Measurements from ENCODE around the gene UBE2B. TPM values are rescaled to one million over a fixed set of nuclear protein-coding genes. Genes with fewer than 3 reads are reported as not detected.

UBE2B gene
- polyA plus RNA-seq, 4 donors = 63.1 to 143 (median 99.6) TPM

DNA sequence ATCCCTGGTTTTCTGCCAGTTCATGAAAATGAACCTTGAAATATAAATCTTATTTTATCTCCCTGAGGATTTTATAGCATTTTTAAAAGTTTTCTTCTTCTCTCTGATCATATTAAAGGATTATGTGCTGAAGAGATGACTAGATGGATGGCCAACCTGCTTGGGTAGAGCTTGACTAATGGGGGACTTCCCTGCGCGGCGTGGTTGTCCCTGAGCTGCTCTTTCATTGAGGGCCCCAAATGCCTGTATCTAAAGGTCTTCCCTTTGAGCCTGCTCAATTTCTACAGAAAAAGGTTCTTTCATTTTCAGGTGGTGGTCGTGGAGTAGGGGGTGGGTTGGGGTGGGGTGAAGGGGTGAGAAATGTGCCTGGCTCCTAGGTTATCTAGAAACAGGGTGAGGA is 60.8 kb downstream of the UBE2B start:
- no peaks in the 10 kb centered on the region for H3K36me3 ChIP-seq (ENCODE audit: control insufficient read depth in 3 of 3, insufficient read depth in 2 of 3, low read depth in 1 of 3, low read length in 3 of 3)
- no peaks in the 10 kb centered on the region for H3K9me3 ChIP-seq (ENCODE audit: control insufficient read depth in 2 of 2, insufficient read depth in 1 of 2, low read depth in 1 of 2, low read length in 1 of 2)
- WGBS, 3 donors = 71 to 79% (median 73%) methylated on average over 4 of the region's 4 CpGs
- no peak for FAIRE-seq
- H3K27ac ChIP-seq (ENCODE audit: low read depth in 1 of 3, low read length in 2 of 3) = no peak overlapping the region
- no peaks in the 10 kb centered on the region for H3K27me3 ChIP-seq (ENCODE audit: control insufficient read depth in 3 of 3, insufficient read depth in 3 of 3, low read length in 3 of 3)
- peaks cover 0 to 22% (median 7%) of the 10 kb centered on the region in 3 donors for H3K4me1 ChIP-seq (ENCODE audit: control insufficient read depth in 3 of 3, insufficient read depth in 2 of 3, low read depth in 1 of 3, low read length in 2 of 3)
- no peak overlapping the region for H3K4me3 ChIP-seq (ENCODE audit: low read depth in 1 of 3, low read length in 3 of 3)
- no peak for DNase-seq

DNA sequence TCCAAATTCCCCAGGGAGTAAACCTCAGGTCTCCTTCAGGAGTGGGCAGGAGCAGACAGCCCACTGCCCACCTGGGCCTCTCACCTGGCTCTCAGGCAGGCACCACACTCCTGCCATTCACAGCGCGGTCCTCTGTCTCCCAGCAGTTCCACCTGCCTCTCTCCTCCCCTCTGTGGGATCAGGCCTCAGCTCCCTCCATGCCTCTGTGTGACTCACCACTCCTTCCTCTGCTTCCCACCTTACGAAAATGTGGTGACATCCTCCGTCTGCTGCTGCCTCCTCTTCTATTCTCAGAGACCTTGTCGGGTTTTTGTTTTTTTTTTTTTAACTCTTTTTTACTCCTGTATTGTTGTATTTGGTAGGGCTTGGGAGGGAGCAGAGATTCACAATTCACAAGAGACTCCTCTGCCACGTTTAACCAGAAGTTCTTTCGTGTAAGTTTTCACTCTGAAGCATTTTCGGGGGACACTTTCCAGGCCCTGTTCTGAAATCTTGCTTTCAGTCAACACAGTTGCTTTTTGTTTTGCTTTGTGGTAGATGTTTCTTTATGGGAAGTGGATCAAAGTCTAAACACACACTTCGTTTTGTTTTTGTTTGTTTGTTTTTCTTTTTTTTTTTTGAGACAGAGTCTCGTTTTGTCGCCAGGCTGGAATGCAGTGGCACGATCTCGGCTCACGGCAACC is 61.4 kb downstream of the UBE2B start:
- Histone ChIP-seq H3K4me3 (ENCODE audit: low read depth in 1 of 3, low read length in 3 of 3) (no peak overlapping the region), H3K9me3 (ENCODE audit: control insufficient read depth in 2 of 2, insufficient read depth in 1 of 2, low read depth in 1 of 2, low read length in 1 of 2) (no peaks in the 10 kb centered on the region), H3K36me3 (ENCODE audit: control insufficient read depth in 3 of 3, insufficient read depth in 2 of 3, low read depth in 1 of 3, low read length in 3 of 3) (no peaks in the 10 kb centered on the region), H3K27ac (ENCODE audit: low read depth in 1 of 3, low read length in 2 of 3) (peak overlapping the region in 1 of 3 donors; percentile 30), H3K27me3 (ENCODE audit: control insufficient read depth in 3 of 3, insufficient read depth in 3 of 3, low read length in 3 of 3) (no peaks in the 10 kb centered on the region), H3K4me1 (ENCODE audit: control insufficient read depth in 3 of 3, insufficient read depth in 2 of 3, low read depth in 1 of 3, low read length in 2 of 3) (peaks cover 0 to 29% (median 10%) of the 10 kb centered on the region in 3 donors)
- FAIRE-seq = no peak
- 22 to 49% (median 36%) methylated on average over 14 of the region's 14 CpGs for WGBS, 3 donors
- DNase-seq = no peak

DNA sequence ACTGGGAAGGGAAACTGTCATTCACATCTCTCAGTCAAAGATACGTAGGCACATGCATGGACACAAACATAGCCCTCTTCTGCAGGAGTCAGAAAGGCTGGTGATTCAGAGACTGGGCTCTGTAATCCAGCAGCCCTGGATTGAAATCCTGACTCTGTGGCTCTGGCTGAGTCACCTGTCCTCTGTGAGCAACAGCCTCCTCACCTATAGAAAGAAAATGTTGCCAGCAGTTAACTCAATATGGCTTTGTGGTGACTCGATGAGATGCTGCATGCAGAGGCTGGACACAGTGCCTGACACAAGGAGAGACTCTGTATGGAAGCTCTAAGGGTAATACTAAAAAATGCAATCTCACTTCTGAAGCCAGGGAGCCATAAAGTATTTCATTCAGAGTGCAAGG is 64.2 kb downstream of the UBE2B start:
- H3K27ac ChIP-seq (ENCODE audit: low read depth in 1 of 3, low read length in 2 of 3) = peak overlapping the region; percentile 17 to 96 (median 36)

DNA sequence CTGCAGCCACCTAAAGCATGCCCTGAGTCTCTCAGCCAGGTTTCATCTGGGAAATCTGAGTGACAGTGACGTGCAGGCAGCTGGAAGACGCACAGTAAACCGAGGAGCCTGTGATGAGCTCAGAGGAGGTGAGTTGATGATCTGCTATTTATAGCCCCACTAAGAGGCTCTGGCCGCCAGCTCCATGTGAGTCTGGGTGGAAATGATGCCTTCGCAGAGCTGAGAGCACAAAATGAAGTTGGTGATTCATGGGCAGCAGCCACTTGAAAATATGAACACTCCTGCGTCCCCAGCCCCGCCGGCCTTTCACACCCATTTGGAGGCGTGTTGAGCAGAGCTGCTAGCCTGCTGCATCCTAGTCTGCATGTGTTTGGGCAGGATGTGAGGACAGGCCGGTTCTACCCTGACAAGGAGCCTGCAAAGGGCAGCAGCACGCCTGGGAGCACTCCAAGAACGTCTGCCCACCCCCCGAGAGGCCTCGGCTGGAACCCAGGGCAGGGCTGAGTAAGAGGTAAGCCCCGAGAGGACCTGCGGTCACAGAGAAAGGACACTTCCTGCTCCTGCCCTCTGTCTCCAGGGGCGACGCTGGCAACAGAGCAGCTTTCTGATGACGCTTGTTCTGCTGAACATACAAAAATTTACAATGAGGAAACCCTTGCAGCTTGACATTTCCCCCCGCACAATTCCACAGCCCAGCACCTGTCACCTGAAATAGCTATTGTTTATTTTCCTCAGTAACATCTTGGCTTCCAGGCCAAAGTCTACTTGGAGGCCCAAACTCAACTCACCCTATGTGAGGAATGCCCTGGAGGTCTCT is 65.4 kb downstream of the UBE2B start:
- 4 to 19% (median 11%) methylated on average over 20 of the region's 20 CpGs for WGBS, 3 donors
- peak overlapping the region; percentile 57 to 96 (median 94) for H3K27ac ChIP-seq (ENCODE audit: low read depth in 1 of 3, low read length in 2 of 3)
- peak; percentile 85 to 94 for DNase-seq
- H3K9me3 ChIP-seq (ENCODE audit: control insufficient read depth in 2 of 2, insufficient read depth in 1 of 2, low read depth in 1 of 2, low read length in 1 of 2) = no peaks in the 10 kb centered on the region
- no peaks in the 10 kb centered on the region for H3K36me3 ChIP-seq (ENCODE audit: control insufficient read depth in 3 of 3, insufficient read depth in 2 of 3, low read depth in 1 of 3, low read length in 3 of 3)
- no peak for FAIRE-seq
- H3K4me3 ChIP-seq (ENCODE audit: low read depth in 1 of 3, low read length in 3 of 3) = no peak overlapping the region
- no peaks in the 10 kb centered on the region for H3K27me3 ChIP-seq (ENCODE audit: control insufficient read depth in 3 of 3, insufficient read depth in 3 of 3, low read length in 3 of 3)
- H3K4me1 ChIP-seq (ENCODE audit: control insufficient read depth in 3 of 3, insufficient read depth in 2 of 3, low read depth in 1 of 3, low read length in 2 of 3) = peaks cover 9 to 56% (median 15%) of the 10 kb centered on the region in 3 donors

More for the DNA sequence above, 64.2 kb downstream of the UBE2B start:
- DNase-seq = peak; percentile 63 to 71
- no peaks in the 10 kb centered on the region for H3K36me3 ChIP-seq (ENCODE audit: control insufficient read depth in 3 of 3, insufficient read depth in 2 of 3, low read depth in 1 of 3, low read length in 3 of 3)
- H3K27me3 ChIP-seq (ENCODE audit: control insufficient read depth in 3 of 3, insufficient read depth in 3 of 3, low read length in 3 of 3) = no peaks in the 10 kb centered on the region
- 16 to 51% (median 51%) methylated on average over 2 of the region's 2 CpGs for WGBS, 3 donors
- no peak for FAIRE-seq
- H3K4me3 ChIP-seq (ENCODE audit: low read depth in 1 of 3, low read length in 3 of 3) = no peak overlapping the region
- H3K4me1 ChIP-seq (ENCODE audit: control insufficient read depth in 3 of 3, insufficient read depth in 2 of 3, low read depth in 1 of 3, low read length in 2 of 3) = peaks cover 9 to 48% (median 15%) of the 10 kb centered on the region in 3 donors
- H3K9me3 ChIP-seq (ENCODE audit: control insufficient read depth in 2 of 2, insufficient read depth in 1 of 2, low read depth in 1 of 2, low read length in 1 of 2) = no peaks in the 10 kb centered on the region

DNA sequence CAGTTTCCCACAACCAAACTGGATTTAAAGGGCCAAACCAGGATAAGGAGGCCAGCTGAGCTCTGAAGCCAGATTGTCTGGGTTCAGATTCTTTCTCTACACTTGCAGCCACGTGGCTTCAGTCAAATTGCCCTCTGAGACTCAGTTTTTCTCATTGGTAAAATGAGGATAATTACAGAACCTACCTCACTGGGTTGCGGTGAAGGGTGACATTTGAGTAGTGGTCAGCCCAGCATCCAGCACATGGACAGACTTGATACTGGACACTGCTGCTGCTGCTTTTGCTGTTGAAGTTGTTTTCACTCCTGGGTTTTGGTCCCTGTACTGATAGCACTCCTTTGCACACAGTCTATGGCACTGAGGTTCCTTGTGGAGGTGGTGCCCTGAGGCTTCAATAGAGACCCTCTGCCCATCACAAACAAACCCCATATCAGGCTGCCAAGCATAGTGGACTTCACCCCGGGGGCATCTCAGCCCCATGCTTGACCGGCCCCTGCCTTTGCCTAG is 66.0 kb downstream of the UBE2B start:
- Histone ChIP-seq H3K27ac (ENCODE audit: low read depth in 1 of 3, low read length in 2 of 3) (peak overlapping the region; percentile 47 to 96 (median 94)), H3K27me3 (ENCODE audit: control insufficient read depth in 3 of 3, insufficient read depth in 3 of 3, low read length in 3 of 3) (no peaks in the 10 kb centered on the region), H3K9me3 (ENCODE audit: control insufficient read depth in 2 of 2, insufficient read depth in 1 of 2, low read depth in 1 of 2, low read length in 1 of 2) (no peaks in the 10 kb centered on the region), H3K36me3 (ENCODE audit: control insufficient read depth in 3 of 3, insufficient read depth in 2 of 3, low read depth in 1 of 3, low read length in 3 of 3) (no peaks in the 10 kb centered on the region), H3K4me3 (ENCODE audit: low read depth in 1 of 3, low read length in 3 of 3) (no peak overlapping the region), H3K4me1 (ENCODE audit: control insufficient read depth in 3 of 3, insufficient read depth in 2 of 3, low read depth in 1 of 3, low read length in 2 of 3) (peaks cover 9 to 56% (median 15%) of the 10 kb centered on the region in 3 donors)
- 58 to 76% (median 60%) methylated on average over 4 of the region's 4 CpGs for WGBS, 3 donors
- FAIRE-seq (no peak), DNase-seq (no peak)

DNA sequence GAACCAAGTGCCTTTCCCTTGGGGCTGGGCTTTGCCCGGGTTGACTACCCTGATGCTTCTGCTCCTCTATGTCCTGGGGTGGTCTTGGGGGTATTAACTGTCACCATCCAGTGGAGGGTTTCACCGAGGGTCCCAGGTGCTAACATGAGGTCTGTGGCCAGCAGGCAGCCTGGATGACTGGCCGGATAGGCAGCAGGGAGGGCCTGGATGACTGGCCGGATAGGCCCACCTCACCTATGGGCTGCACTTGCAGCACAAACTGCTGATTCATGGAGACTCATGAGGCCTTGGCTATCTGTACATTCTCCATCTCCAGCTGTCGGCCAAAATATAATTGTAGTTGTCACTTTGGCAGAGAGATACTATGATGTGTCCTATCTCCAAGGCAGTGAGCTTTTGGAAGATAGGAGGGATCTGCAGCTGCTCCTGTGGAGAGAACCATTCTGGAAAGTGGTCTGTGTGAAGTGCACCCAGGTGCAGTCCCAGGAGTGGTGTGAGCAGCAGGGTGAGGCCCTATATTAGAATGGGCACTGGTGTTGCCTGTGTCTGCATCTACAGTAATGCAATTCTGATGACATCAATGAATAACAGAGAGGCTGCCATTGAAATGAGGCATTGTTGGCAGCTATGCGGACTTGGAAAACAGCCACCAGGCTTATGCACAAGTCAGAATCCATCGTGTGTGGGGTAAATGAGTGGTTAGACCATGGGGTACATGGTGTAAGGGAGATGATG is 66.6 kb downstream of the UBE2B start:
- Histone ChIP-seq H3K4me1 (ENCODE audit: control insufficient read depth in 3 of 3, insufficient read depth in 2 of 3, low read depth in 1 of 3, low read length in 2 of 3) (peaks cover 9 to 56% (median 15%) of the 10 kb centered on the region in 3 donors), H3K36me3 (ENCODE audit: control insufficient read depth in 3 of 3, insufficient read depth in 2 of 3, low read depth in 1 of 3, low read length in 3 of 3) (no peaks in the 10 kb centered on the region), H3K27me3 (ENCODE audit: control insufficient read depth in 3 of 3, insufficient read depth in 3 of 3, low read length in 3 of 3) (no peaks in the 10 kb centered on the region), H3K4me3 (ENCODE audit: low read depth in 1 of 3, low read length in 3 of 3) (no peak overlapping the region), H3K27ac (ENCODE audit: low read depth in 1 of 3, low read length in 2 of 3) (peak overlapping the region; percentile 47 to 96 (median 94)), H3K9me3 (ENCODE audit: control insufficient read depth in 2 of 2, insufficient read depth in 1 of 2, low read depth in 1 of 2, low read length in 1 of 2) (no peaks in the 10 kb centered on the region)
- no peak for DNase-seq
- FAIRE-seq = no peak
- WGBS, 3 donors = 52 to 72% (median 69%) methylated on average over 7 of the region's 7 CpGs

DNA sequence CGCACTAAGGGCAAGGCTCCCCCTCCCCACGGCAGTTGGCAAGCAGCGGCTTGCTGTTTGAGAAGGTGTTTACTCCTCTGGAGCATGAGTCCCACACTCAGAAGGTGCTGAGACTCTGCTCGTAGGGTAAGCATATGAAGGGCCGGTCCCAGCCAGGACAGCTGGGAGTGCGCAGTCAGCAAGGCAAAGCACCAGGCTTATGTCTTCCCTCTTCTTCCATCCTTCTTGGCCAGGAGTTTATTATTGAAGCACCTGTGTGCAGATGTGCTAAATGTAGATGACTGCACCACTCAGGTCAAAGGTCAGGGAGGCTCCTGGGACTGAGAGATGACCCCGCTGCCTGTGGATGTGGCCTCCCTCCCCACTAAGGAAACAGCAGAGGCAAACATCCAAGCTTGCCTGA is 67.4 kb downstream of the UBE2B start:
- WGBS, 3 donors = 73 to 74% (median 73%) methylated on average over 7 of the region's 7 CpGs
- peak overlapping the region in 2 of 3 donors; percentile 13 to 83 for H3K27ac ChIP-seq (ENCODE audit: low read depth in 1 of 3, low read length in 2 of 3)

DNA sequence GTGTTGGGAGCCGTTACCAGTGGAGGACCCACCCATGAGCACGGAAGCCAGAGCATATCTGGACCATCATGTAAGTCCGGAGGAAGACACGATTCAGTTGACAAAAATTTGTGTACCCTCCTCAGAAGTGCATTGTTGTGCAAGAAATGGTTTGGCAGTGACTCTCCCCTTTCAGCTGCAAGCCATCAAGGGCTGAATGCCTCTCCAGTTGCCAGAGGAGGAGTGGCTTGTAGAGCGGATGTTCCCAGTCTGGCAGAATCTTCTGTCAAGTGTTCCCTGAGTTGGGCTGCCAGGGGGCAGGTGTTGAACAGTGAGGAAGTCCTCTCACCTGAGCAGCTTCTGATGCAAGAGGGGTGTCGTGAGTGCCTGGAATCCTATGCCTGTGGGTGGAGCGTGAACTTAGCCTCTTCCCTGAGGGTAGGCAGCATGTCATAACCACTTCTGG is 67.9 kb downstream of the UBE2B start:
- Histone ChIP-seq H3K36me3 (ENCODE audit: control insufficient read depth in 3 of 3, insufficient read depth in 2 of 3, low read depth in 1 of 3, low read length in 3 of 3) (no peaks in the 10 kb centered on the region), H3K27ac (ENCODE audit: low read depth in 1 of 3, low read length in 2 of 3) (peak overlapping the region in 2 of 3 donors; percentile 13 to 83), H3K4me3 (ENCODE audit: low read depth in 1 of 3, low read length in 3 of 3) (no peak overlapping the region), H3K27me3 (ENCODE audit: control insufficient read depth in 3 of 3, insufficient read depth in 3 of 3, low read length in 3 of 3) (no peaks in the 10 kb centered on the region), H3K9me3 (ENCODE audit: control insufficient read depth in 2 of 2, insufficient read depth in 1 of 2, low read depth in 1 of 2, low read length in 1 of 2) (no peaks in the 10 kb centered on the region), H3K4me1 (ENCODE audit: control insufficient read depth in 3 of 3, insufficient read depth in 2 of 3, low read depth in 1 of 3, low read length in 2 of 3) (peaks cover 9 to 62% (median 15%) of the 10 kb centered on the region in 3 donors)
- 13 to 31% (median 30%) methylated on average over 7 of the region's 7 CpGs for WGBS, 3 donors
- FAIRE-seq (no peak), DNase-seq (peak; percentile 67 to 75)

More for the DNA sequence above, 67.4 kb downstream of the UBE2B start:
- no peak for FAIRE-seq
- H3K4me1 ChIP-seq (ENCODE audit: control insufficient read depth in 3 of 3, insufficient read depth in 2 of 3, low read depth in 1 of 3, low read length in 2 of 3) = peaks cover 9 to 57% (median 15%) of the 10 kb centered on the region in 3 donors
- peak in 1 of 2 donors; percentile 20 for DNase-seq
- no peaks in the 10 kb centered on the region for H3K9me3 ChIP-seq (ENCODE audit: control insufficient read depth in 2 of 2, insufficient read depth in 1 of 2, low read depth in 1 of 2, low read length in 1 of 2)
- H3K36me3 ChIP-seq (ENCODE audit: control insufficient read depth in 3 of 3, insufficient read depth in 2 of 3, low read depth in 1 of 3, low read length in 3 of 3) = no peaks in the 10 kb centered on the region
- no peak overlapping the region for H3K4me3 ChIP-seq (ENCODE audit: low read depth in 1 of 3, low read length in 3 of 3)
- H3K27me3 ChIP-seq (ENCODE audit: control insufficient read depth in 3 of 3, insufficient read depth in 3 of 3, low read length in 3 of 3) = no peaks in the 10 kb centered on the region
